GM21381 (cell line): ENCODE data around the gene SNAPC1.
A peak's percentile ranks its signal among the peaks of the same experiment; 100 is the strongest.
"Not testable (repeated sequence)": the region's sequence is repeated elsewhere in the genome, so short reads cannot be mapped to it uniquely, and the experiment has no call there.

Experiments used
- ATAC-seq: cut with Tn5 transposase; IDR thresholded peaks from one replicate; pipeline ENCODE4 v1.9.1; 2021; ENCODE audit warnings: mild to moderate bottlenecking, moderate library complexity; ENCODE audit not compliant: unreplicated experiment

Gene SNAPC1

DNA sequence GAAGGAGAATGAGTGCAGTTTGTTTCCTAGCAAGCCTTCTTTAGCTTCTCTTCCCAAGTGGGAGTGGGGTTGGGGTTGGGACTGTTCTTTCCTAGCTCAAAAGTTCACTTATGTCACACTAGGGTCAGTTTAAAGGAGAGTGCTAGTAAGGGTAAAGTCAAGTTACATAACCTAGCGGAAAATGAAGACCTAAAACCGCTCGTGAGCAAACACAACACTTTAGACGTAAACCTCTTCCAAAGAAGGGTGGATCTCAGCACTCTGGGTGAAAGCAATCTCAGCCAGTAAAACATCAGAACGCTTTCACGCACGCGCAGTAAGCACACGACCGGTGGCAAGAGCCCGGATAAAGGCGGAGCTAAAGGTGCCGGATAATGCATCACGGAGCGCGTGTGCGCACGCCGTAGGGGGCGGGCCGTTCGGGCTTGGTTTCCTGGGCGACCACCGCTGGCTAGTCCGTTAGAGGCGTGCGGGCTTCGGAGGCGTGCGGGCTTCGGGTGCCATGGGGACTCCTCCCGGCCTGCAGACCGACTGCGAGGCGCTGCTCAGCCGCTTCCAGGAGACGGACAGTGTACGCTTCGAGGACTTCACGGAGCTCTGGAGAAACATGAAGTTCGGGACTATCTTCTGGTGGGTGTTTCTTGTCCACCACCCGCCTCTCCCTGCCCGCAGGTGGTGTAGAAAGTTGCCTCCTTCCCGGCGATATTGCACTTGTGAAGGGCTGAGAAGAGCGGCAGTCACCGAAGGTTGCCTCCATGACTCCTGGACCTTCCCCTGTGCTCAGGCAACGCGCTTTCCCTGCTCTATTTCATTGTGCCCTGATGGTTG lies at the start of gene SNAPC1:
SNAPC1 (plus strand) TSS at position 462 of the 828 bp plus-strand sequence; CDS start at position 503, 41 bp downstream.
- ATAC-seq, result peak; percentile 99

DNA sequence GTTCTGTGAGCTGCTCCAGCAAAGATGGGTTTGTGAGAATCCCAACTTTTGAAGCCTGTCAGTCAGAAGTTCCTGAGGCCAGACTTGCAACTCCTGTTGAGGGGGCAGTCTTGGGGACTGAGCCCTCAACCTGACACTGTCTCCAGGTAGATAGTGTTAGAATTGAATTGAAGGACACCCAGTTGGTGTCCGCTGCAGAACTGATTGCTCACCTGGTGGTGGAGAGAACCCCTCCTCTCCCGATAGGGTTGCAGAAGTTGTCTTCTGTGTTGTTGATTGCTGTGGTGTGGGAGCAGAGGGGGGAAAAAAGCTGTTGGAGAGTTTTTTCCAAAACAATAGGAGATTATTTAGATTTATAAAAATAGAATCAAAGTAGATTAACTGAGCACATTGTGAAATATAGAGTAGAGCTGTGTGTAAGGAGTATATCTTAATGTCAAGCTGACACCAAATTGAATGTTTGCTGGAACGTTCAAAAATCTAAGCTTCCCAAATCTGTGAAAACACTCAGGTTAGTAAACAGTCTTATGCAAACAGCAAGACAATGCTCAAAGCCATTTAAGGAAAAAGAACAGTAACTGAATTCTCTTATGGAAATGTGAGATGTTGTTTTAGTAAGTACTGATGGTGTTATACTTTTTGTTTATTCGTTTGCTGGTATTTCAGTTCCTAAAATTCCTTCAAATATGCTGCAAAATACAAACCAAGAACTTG lies 48.3 kb upstream of the SNAPC1 start:
- ATAC-seq, result no peak

- no peak for ATAC-seq
Measured at GRCh38 chr14:61716956-61717355, 45.3 kb upstream of the SNAPC1 start.

GRCh38 chr14:61718039-61718438 lies 44.2 kb upstream of the SNAPC1 start:
- ATAC-seq, result no peak

- ATAC-seq, result no peak
Measured at GRCh38 chr14:61719344-61720293, 42.6 kb upstream of the SNAPC1 start.

- no peak for ATAC-seq
Measured at GRCh38 chr14:61720294-61720661, 41.9 kb upstream of the SNAPC1 start.

- ATAC-seq, result no peak
Measured at GRCh38 chr14:61720741-61721140, 41.5 kb upstream of the SNAPC1 start.

GRCh38 chr14:61724133-61724532 lies 38.1 kb upstream of the SNAPC1 start:
- no peak for ATAC-seq

- no peak for ATAC-seq
Measured at GRCh38 chr14:61726778-61727658, 35.2 kb upstream of the SNAPC1 start.

DNA sequence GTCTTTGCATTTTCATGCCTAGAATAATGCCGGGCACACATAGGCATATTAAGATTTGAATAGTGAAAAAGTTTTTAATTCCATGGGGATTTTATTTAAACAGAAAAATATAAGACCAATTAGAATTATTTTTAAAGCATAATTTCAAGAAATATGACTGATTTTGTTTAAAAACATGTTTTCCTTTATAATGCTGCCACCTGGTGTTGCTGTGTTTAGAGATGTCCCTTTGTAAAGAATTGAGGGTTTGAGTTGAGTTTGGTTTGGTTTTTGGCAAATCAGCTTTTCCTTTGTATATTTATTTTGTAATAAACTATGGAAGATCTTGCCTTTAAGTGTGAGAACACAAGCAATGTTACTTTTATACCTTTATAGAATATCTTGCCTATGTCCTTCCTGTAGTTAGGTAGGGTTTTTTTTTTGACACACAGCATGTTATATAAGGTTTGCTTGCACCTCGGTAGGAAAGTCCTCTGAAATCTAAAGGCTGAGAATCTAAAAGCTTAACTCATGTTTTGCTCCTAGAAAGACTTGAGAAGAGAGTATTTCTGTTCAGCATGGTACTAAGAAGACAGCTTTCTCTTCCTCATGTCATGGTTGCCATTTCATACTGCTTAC lies 31.4 kb upstream of the SNAPC1 start:
- ATAC-seq, result no peak

DNA sequence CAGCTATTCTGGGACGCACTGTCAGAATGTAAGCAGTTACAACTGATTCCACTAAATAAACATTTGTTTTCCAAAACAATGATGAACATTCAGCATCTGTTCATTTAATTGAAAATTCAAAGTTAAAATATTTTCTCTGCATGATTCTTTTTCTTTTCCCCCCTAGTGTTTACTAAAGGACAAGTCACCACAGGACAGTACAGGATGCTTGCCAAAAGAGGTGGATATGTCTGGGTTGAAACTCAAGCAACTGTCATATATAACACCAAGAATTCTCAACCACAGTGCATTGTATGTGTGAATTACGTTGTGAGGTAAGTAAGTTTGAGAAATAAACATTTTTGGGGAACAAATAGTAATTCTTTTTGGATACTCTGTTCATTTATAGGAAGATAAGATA lies 28.2 kb upstream of the SNAPC1 start:
- ATAC-seq, result no peak

DNA sequence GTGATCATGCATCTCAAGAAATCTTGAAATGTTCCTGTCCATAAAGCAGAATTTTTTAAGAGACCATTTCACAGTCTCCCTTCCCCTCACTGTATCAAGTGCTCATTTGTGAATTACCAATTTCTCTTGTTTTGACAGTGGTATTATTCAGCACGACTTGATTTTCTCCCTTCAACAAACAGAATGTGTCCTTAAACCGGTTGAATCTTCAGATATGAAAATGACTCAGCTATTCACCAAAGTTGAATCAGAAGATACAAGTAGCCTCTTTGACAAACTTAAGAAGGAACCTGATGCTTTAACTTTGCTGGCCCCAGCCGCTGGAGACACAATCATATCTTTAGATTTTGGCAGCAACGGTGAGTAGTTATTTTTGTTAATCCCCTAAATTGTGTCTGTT lies 25.5 kb upstream of the SNAPC1 start:
- no peak for ATAC-seq

- no peak for ATAC-seq
Measured at GRCh38 chr14:61737915-61738314, 24.3 kb upstream of the SNAPC1 start.

GRCh38 chr14:61739133-61739532 lies 23.1 kb upstream of the SNAPC1 start:
- ATAC-seq, result no peak

DNA sequence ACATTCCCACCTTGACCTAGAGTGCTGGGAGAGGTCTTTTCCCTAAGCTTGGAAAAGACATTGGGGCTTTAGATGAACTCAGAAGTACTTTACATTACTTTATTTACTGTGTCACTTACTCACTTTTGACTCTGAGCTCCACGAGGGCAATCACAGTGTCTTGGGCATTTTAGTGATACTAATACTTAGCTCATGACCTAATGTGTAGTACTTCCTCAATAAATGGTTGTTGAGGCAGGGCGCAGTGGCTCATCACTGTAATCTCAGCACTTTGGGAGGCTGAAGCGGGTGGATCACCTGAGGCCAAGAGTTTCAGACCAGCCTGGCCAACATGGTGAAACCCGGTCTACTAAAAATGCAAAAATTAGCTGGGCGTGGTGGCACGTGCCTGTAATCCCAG lies 19.8 kb upstream of the SNAPC1 start:
- no peak for ATAC-seq

GRCh38 chr14:61744238-61744637 lies 18.0 kb upstream of the SNAPC1 start:
- ATAC-seq, result no peak

DNA sequence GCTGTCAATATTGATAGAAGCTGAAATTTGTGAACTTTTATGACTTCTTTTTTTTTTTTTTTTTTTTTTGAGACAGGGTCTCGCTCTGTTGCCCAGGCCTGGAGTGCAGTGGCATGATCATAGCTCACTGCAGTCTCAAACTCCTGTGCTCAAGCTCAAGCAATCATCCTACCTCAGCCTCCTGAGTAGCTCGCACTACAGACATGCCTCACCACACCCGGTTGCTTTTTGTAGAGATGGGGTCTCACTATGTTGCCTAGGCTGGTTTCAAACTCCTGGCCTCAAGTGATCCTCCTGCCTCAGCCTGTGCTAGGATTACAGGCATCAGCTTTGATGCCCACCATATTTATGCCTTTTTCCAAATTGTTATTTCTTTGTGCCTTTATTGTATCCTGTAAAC lies 15.9 kb upstream of the SNAPC1 start:
- ATAC-seq, result not testable (repeated sequence)

DNA sequence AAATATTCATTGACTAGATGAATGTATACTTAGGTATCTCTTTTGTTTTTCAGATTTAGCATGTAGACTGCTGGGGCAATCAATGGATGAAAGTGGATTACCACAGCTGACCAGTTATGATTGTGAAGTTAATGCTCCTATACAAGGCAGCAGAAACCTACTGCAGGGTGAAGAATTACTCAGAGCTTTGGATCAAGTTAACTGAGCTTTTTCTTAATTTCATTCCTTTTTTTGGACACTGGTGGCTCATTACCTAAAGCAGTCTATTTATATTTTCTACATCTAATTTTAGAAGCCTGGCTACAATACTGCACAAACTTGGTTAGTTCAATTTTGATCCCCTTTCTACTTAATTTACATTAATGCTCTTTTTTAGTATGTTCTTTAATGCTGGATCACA lies 15.3 kb upstream of the SNAPC1 start:
- ATAC-seq, result no peak

GRCh38 chr14:61747342-61747741 lies 14.9 kb upstream of the SNAPC1 start:
- no peak for ATAC-seq

DNA sequence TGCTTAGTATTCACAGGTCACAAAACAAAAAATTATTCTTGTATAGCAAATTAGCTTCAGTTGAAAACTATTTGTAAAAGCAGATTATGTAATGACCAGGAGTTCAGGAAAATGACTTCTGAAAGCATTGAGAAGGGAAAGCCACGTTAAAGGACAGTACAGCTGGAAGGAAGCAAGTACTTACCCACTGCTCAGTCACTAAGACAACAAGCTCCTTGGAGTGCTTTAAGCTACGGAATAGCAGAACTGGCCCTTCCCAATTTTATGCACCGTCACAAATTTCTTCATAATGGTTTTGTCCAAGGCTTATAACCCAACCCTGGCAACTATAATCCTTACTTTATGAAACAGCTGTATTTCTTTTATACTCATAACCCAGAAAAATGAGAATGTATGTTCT lies 13.0 kb upstream of the SNAPC1 start:
- ATAC-seq, result no peak
